A549 (cell line): ENCODE results near the gene LRRC17. TPM values are rescaled to one million over a fixed set of nuclear protein-coding genes. Genes with fewer than 3 reads are reported as not detected.

ENCODE experiments used
- ATAC-seq, 2 experiments: fragments of 200-7000 bp in 1 of 2; fragments of >200 bp in 1 of 2; cut with Nextera tagmentation in 1 of 2; cut with Tn5 transposase in 1 of 2; 3 replicates each; pipeline versions ENCODE4 v1.8.0 to v1.9.1; 2018 to 2020; ENCODE audit warnings: mild to moderate bottlenecking in 1 of 2, moderate library complexity in 1 of 2
- CTCF ChIA-PET: fragments of 300-600 bp; sonication (Branson Sonifier 250); formaldehyde crosslinking; extraction: SDS; loops from one replicate; lab custom pipeline; 2021; ENCODE audit warnings: antibody characterized with exemption, inconsistent platforms; lab: Yijun Ruan, JAX
- POLR2A ChIA-PET: fragments of 350-600 bp; formaldehyde crosslinking; extraction: SDS; loops from one replicate; lab custom pipeline; 2021; ENCODE audit warnings: antibody characterized with exemption, inconsistent platforms; lab: Yijun Ruan, JAX
- DNase-seq, 2 experiments: peaks; one replicate each; pipeline versions ENCODE4 v3.0.0 to v3.0.0-alpha.2; 2011 to 2016; ENCODE audit warnings: low read depth in 1 of 2, low spot score in 1 of 2
- FAIRE-seq: peaks from 2 replicates; lab custom pipeline; 2011; peaks lifted over from hg19 to GRCh38; lab: Jason Lieb, UNC
- H3K27ac ChIP-seq, 2 experiments: fragments of >200 bp; sonication (Bioruptor Twin); formaldehyde crosslinking; 3 replicates each; pipeline ENCODE4 v1.5.1; 2016 to 2017
- H3K4me1 ChIP-seq: fragments of >200 bp; sonication (Bioruptor Twin); formaldehyde crosslinking; 3 replicates; pipeline ENCODE4 v1.6.1; 2016
- H3K4me2 ChIP-seq: fragments of >200 bp; sonication (Bioruptor Twin); formaldehyde crosslinking; 3 replicates; pipeline ENCODE4 v1.6.1; 2016
- H3K4me3 ChIP-seq: fragments of >200 bp; sonication (Bioruptor Twin); formaldehyde crosslinking; 3 replicates; pipeline ENCODE4 v1.5.1; 2016
- H3K9me3 ChIP-seq: fragments of >200 bp; sonication (Bioruptor Twin); formaldehyde crosslinking; 3 replicates; pipeline ENCODE4 v1.6.1; 2016
- ATOH8 ChIP-seq: fragments of 250-450 bp; sonication (Bioruptor Pico); IDR thresholded peaks from 2 replicates; pipeline ENCODE4 v1.5.0; 2020; ENCODE audit warnings: low read depth, mild to moderate bottlenecking, moderate library complexity
- CBX8 ChIP-seq: fragments of 200-600 bp; sonication (generic); IDR thresholded peaks from 2 replicates; pipeline ENCODE4 v1.6.1; 2016
- CHD4 ChIP-seq: fragments of 200-600 bp; sonication (generic); IDR thresholded peaks from 2 replicates; pipeline ENCODE4 v1.6.1; 2016; ENCODE audit warnings: antibody characterized with exemption, mild to moderate bottlenecking, borderline replicate concordance
- CTCF ChIP-seq: fragments of >200 bp; sonication (Bioruptor Twin); formaldehyde crosslinking; IDR thresholded peaks from 3 replicates; pipeline ENCODE4 v1.5.1; 2016
- EHF ChIP-seq: fragments of 250-450 bp; sonication (Bioruptor Pico); IDR thresholded peaks from 2 replicates; pipeline ENCODE4 v1.5.0; 2020; ENCODE audit warnings: mild to moderate bottlenecking
- ESRRA ChIP-seq: fragments of 150-350 bp; IDR thresholded peaks from 2 replicates; pipeline ENCODE4 v1.6.1; 2014; ENCODE audit warnings: mild to moderate bottlenecking, low read length, borderline replicate concordance
- HEYL ChIP-seq: fragments of 250-450 bp; sonication (Bioruptor Pico); IDR thresholded peaks from 2 replicates; pipeline ENCODE4 v1.8.0; 2021; ENCODE audit warnings: mild to moderate bottlenecking, moderate library complexity
- HOXB13 ChIP-seq: fragments of 250-450 bp; sonication (Bioruptor Pico); IDR thresholded peaks from 2 replicates; pipeline ENCODE4 v1.5.0; 2020; ENCODE audit warnings: low read depth, mild to moderate bottlenecking, moderate library complexity
- JUN ChIP-seq, 2 experiments: fragments of >200 bp; sonication (Bioruptor Twin); formaldehyde crosslinking; IDR thresholded peaks; 2 replicates in 1 of 2; 3 replicates in 1 of 2; pipeline ENCODE4 v1.6.1; 2016 to 2017
- KDM1A ChIP-seq: fragments of 200-600 bp; sonication (generic); IDR thresholded peaks from 2 replicates; pipeline ENCODE4 v1.6.1; 2016; ENCODE audit warnings: low read depth, mild to moderate bottlenecking
- MAFK ChIP-seq: fragments of 450-650 bp; IDR thresholded peaks from 2 replicates; pipeline ENCODE4 v1.6.1; 2014; ENCODE audit not compliant: partially characterized antibody
- MAX ChIP-seq: IDR thresholded peaks from 2 replicates; pipeline ENCODE4 v1.6.1; 2012
- MAZ ChIP-seq: fragments of 150-350 bp; IDR thresholded peaks from 2 replicates; pipeline ENCODE4 v1.6.1; 2014; ENCODE audit warnings: antibody characterized with exemption, low read depth, low read length, borderline replicate concordance
- NFE2L2 ChIP-seq: fragments of 150-350 bp; conservative IDR thresholded peaks from 2 replicates; pipeline ENCODE4 v1.6.1; 2014; ENCODE audit warnings: low read length
- POLR2AphosphoS2 ChIP-seq: conservative IDR thresholded peaks from 2 replicates; pipeline ENCODE4 v1.6.1; 2012; ENCODE audit warnings: low read length, improper control_type of control experiment, inconsistent platforms
- RARB ChIP-seq: fragments of 250-450 bp; sonication (Bioruptor Pico); IDR thresholded peaks from 2 replicates; pipeline ENCODE4 v1.8.0; 2021; ENCODE audit warnings: mild to moderate bottlenecking, moderate library complexity
- REST ChIP-seq: fragments of 200-600 bp; sonication (generic); IDR thresholded peaks from 2 replicates; pipeline ENCODE4 v1.6.1; 2016; ENCODE audit warnings: antibody characterized with exemption, mild to moderate bottlenecking, moderate library complexity
- TFCP2L1 ChIP-seq: fragments of 250-450 bp; sonication (Bioruptor Pico); IDR thresholded peaks from 2 replicates; pipeline ENCODE4 v1.5.0; 2021; ENCODE audit warnings: mild to moderate bottlenecking
- WGBS: methylation state at CpG from one replicate; pipeline ENCODE4 v1.1.6; 2017; ENCODE audit errors: missing lambda C conversion rate; 5-methylcytosine and 5-hydroxymethylcytosine counted together
- polyA plus RNA-seq, 4 experiments: library from polyadenylated mRNA; depleted of rRNA in 3 of 4; stranded (reverse); fragments of >200 nt; fragmentation: RNase III in 1 of 4; extraction: RNeasy Plus Mini Kit Qiagen cat#74134 plus additional on column Dnase treatment in 1 of 4; gene quantifications; 2 replicates in 3 of 4; 3 replicates in 1 of 4; pipeline ENCODE4 v1.2.3, GENCODE V29; 2011 to 2017

The LRRC17 gene
- polyA plus RNA-seq, 2 of the 4 experiments (the other 2 are of a cell fraction) = 0.05 to 0.36 TPM

GRCh38 chr7:102935450-102936115, 22.8 kb downstream of the LRRC17 start (continued):
- no peak for TF ChIP-seq HOXB13 (CRISPR knock-in tag)
- TF ChIP-seq TFCP2L1 = no peak
- no peak for TF ChIP-seq NFE2L2

- DNase-seq (no peak), FAIRE-seq (no peak), ATAC-seq (no peak)
- TF ChIP-seq ESRRA (no peak), KDM1A (no peak), MAFK (peak; percentile 33), EHF (no peak), ATOH8 (no peak)
- Histone ChIP-seq H3K4me1 (peaks cover 8% of the 10 kb centered on the region; the same call in 1 of the 3 replicates), H3K27ac (no peak overlapping the region), H3K4me3 (no peak overlapping the region), H3K9me3 (no peaks in the 10 kb centered on the region), H3K4me2 (no peak overlapping the region)
- 11% methylated on average over 1 of the region's 1 CpG for WGBS
- CTCF ChIA-PET = interaction anchor here (1.6 kb wide), 1 partner anchor 14 kb away, joined by 4 read pairs; no protein-coding TSS in a partner anchor
- POLR2A ChIA-PET = no interaction called here
Observed at GRCh38 chr7:102938679-102939078, 25.9 kb downstream of the LRRC17 start.

GRCh38 chr7:102942181-102942866, 29.5 kb downstream of the LRRC17 start:
- Histone ChIP-seq H3K4me2 (peak overlapping the region; percentile 15; the same call in 1 of the 3 replicates), H3K4me3 (no peak overlapping the region), H3K9me3 (no peaks in the 10 kb centered on the region), H3K27ac (no peak overlapping the region), H3K4me1 (peaks cover 8% of the 10 kb centered on the region; the same call in 1 of the 3 replicates)
- WGBS = 62% methylated on average over 4 of the region's 4 CpGs
- ChIA-PET CTCF (no interaction called here), POLR2A (no interaction called here)
- no peak for TF ChIP-seq RARB (CRISPR knock-in tag)
- no peak for TF ChIP-seq MAFK
- TF ChIP-seq EHF = no peak
- TF ChIP-seq MAX = no peak
- TF ChIP-seq CBX8 = no peak
- TF ChIP-seq JUN (IDR thresholded peaks at IDR 0.05) = no peak
- no peak for TF ChIP-seq MAZ
- no peak for TF ChIP-seq CTCF
- TF ChIP-seq CHD4 = no peak
- no peak for TF ChIP-seq NFE2L2
- no peak for TF ChIP-seq POLR2AphosphoS2
- no peak for DNase-seq
- FAIRE-seq = no peak
- no peak for ATAC-seq

GRCh38 chr7:102942868-102943267, 30.1 kb downstream of the LRRC17 start:
- ChIA-PET POLR2A (no interaction called here), CTCF (interaction anchor here (0.7 kb wide), 1 partner anchor 8 kb away, joined by 3 read pairs; no protein-coding TSS in a partner anchor)
- FAIRE-seq (no peak), ATAC-seq (no peak), DNase-seq (no peak)
- no peak overlapping the region for H3K27ac ChIP-seq
- no peaks in the 10 kb centered on the region for H3K9me3 ChIP-seq
- H3K4me2 ChIP-seq = no peak overlapping the region
- WGBS = 95% methylated on average over 1 of the region's 1 CpG
- TF ChIP-seq ESRRA = no peak
- no peak for TF ChIP-seq HOXB13 (CRISPR knock-in tag)
- TF ChIP-seq KDM1A = no peak
- no peak for TF ChIP-seq REST
- no peak for TF ChIP-seq POLR2AphosphoS2
- TF ChIP-seq HEYL = no peak
- peaks cover 8% of the 10 kb centered on the region; the same call in 1 of the 3 replicates for H3K4me1 ChIP-seq
- H3K4me3 ChIP-seq = no peak overlapping the region
